Peyer's patch (tissue), 4 donors: ENCODE results near the gene NFIB. TPM values are rescaled to one million over a fixed set of nuclear protein-coding genes. Genes with fewer than 3 reads are reported as not detected.

ENCODE experiments used
- DNase-seq, 3 donors: peaks; one replicate each; pipeline ENCODE4 v3.0.0-alpha.2; 2017 to 2019
- H3K27ac ChIP-seq, 4 donors: fragments of 200-600 bp; sonication (generic); one replicate each; pipeline ENCODE4 v1.5.1; 2016 to 2019
- H3K27me3 ChIP-seq, 2 donors: fragments of 200-600 bp; sonication (generic); one replicate each; pipeline ENCODE4 v1.5.1; 2019
- H3K36me3 ChIP-seq, 3 donors: fragments of 200-600 bp; sonication (generic); one replicate each; pipeline ENCODE4 v1.5.1; 2016 to 2019
- H3K4me1 ChIP-seq, 4 donors: fragments of 200-600 bp; sonication (generic); one replicate each; pipeline ENCODE4 v1.5.1; 2016 to 2019
- H3K4me3 ChIP-seq, 4 donors: fragments of 200-600 bp; sonication (generic); 1 replicate in 3 of 4; 2 replicates in 1 of 4; pipeline ENCODE4 v1.5.1; 2016 to 2019; ENCODE audit warnings: mild to moderate bottlenecking in 1 of 4
- H3K9me3 ChIP-seq, 4 donors: fragments of 200-600 bp; sonication (generic); one replicate each; pipeline ENCODE4 v1.5.1; 2016 to 2019; ENCODE audit warnings: mild to moderate bottlenecking in 1 of 4
- POLR2A ChIP-seq, 2 donors: fragments of 450-650 bp; IDR thresholded peaks; one replicate each; pipeline ENCODE4 v1.5.1; 2017; ENCODE audit warnings: antibody characterized with exemption in 2 of 2, mild to moderate bottlenecking in 2 of 2, moderate library complexity in 2 of 2
- total RNA-seq, 4 donors: library from RNA; depleted of rRNA; stranded (reverse); fragments of >200 nt; gene quantifications; one replicate each; pipeline ENCODE4 v1.1.0, GENCODE V29; 2016
- TF ChIP-seq, protein P1 (sequence below), 6 experiments: fragments of 450-650 bp in 4 of 6; fragments of 200-600 bp in 2 of 6; sonication (generic) in 1 of 6; IDR thresholded peaks; one replicate each; pipeline ENCODE4 v1.5.1; 2017 to 2019; ENCODE audit warnings: antibody characterized with exemption in 6 of 6, mild to moderate bottlenecking in 3 of 6, moderate library complexity in 1 of 6

NFIB gene
- total RNA-seq: 100 to 1,000 TPM in 3 of 4 donors, 10 to 100 TPM in 1; 89.7 to 229 (median 159) TPM

- Histone ChIP-seq H3K36me3 (no peaks in the 10 kb centered on the region), H3K27ac (peak within 1 kb of the TSS; percentile 70 to 98 (median 90)), H3K4me1 (peaks cover 0 to 6% (median 0%) of the 10 kb centered on the region in 4 donors), H3K27me3 (no peaks in the 10 kb centered on the region), H3K4me3 (peak within 1 kb of the TSS; percentile 43 to 90 (median 70)), H3K9me3 (no peaks in the 10 kb centered on the region)
- TF ChIP-seq, protein P1, sequence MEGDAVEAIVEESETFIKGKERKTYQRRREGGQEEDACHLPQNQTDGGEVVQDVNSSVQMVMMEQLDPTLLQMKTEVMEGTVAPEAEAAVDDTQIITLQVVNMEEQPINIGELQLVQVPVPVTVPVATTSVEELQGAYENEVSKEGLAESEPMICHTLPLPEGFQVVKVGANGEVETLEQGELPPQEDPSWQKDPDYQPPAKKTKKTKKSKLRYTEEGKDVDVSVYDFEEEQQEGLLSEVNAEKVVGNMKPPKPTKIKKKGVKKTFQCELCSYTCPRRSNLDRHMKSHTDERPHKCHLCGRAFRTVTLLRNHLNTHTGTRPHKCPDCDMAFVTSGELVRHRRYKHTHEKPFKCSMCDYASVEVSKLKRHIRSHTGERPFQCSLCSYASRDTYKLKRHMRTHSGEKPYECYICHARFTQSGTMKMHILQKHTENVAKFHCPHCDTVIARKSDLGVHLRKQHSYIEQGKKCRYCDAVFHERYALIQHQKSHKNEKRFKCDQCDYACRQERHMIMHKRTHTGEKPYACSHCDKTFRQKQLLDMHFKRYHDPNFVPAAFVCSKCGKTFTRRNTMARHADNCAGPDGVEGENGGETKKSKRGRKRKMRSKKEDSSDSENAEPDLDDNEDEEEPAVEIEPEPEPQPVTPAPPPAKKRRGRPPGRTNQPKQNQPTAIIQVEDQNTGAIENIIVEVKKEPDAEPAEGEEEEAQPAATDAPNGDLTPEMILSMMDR (IDR thresholded peaks at IDR 0.05): no peak
- TF ChIP-seq POLR2A (IDR thresholded peaks at IDR 0.05): no peak
- peak in 2 of 3 donors; percentile 59 to 68 for DNase-seq
Observed at GRCh38 chr9:14313951-14314423, at the start of gene NFIB. NFIB (minus strand) TSS chr9:14314141; CDS start chr9:14313511, 630 bp downstream.

- no peaks in the 10 kb centered on the region for H3K27me3 ChIP-seq
- H3K4me1 ChIP-seq: no peaks in the 10 kb centered on the region
- H3K27ac ChIP-seq: no peak overlapping the region
- no peaks in the 10 kb centered on the region for H3K36me3 ChIP-seq
- TF ChIP-seq, protein P1 (IDR thresholded peaks at IDR 0.05): no peak
- no peak for TF ChIP-seq POLR2A (IDR thresholded peaks at IDR 0.05)
- no peaks in the 10 kb centered on the region for H3K9me3 ChIP-seq
- H3K4me3 ChIP-seq: no peak overlapping the region
- DNase-seq: no peak
Observed at GRCh38 chr9:14362175-14362574, 48.2 kb upstream of the NFIB start.

DNA sequence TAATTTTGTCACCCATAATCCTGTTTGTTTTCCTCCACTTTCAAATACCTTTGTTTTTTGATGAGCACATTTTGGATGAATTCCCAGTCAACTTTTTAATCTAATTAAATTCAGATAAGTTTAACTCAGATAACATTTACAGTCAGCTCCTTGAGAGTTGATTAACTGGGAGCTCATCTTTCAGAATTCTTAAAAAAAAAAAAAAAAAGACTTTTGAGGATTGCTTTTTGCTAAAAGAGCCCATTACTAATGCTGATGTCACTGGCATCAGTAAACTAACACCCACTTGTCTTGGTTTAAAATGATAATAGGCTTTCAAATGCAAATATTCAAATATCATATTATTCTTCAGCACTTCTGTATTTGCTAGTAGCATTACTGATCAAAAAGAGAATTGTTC, 47.1 kb upstream of the NFIB start:
- no peaks in the 10 kb centered on the region for H3K27me3 ChIP-seq
- DNase-seq: no peak
- no peak overlapping the region for H3K27ac ChIP-seq
- H3K9me3 ChIP-seq: no peaks in the 10 kb centered on the region
- no peak for TF ChIP-seq POLR2A (IDR thresholded peaks at IDR 0.05)
- TF ChIP-seq, protein P1 (IDR thresholded peaks at IDR 0.05): no peak
- no peak overlapping the region for H3K4me3 ChIP-seq
- H3K4me1 ChIP-seq: no peaks in the 10 kb centered on the region
- no peaks in the 10 kb centered on the region for H3K36me3 ChIP-seq

DNA sequence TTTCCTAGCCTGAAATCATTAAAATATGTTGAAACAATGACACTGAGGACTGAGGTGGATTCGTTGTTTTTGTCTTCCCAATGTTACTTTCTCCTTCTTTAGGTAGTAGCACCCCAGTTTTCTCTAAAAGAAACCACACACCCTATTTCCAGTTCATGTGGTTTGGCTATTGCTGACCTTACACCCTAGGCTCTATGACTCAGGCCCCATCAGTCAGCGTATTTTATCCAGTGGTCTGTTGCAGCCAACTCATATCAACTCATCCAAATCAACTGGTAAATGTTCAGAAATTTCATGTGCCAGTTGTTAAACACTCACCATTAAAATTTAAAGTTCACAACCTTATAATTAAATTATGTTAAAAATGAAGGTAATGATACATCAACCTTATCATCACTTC, 44.6 kb upstream of the NFIB start:
- H3K36me3 ChIP-seq: no peaks in the 10 kb centered on the region
- no peak overlapping the region for H3K27ac ChIP-seq
- H3K9me3 ChIP-seq: no peaks in the 10 kb centered on the region
- no peak overlapping the region for H3K4me3 ChIP-seq
- TF ChIP-seq POLR2A (IDR thresholded peaks at IDR 0.05): no peak
- no peaks in the 10 kb centered on the region for H3K27me3 ChIP-seq
- H3K4me1 ChIP-seq: no peaks in the 10 kb centered on the region
- no peak for DNase-seq

DNA sequence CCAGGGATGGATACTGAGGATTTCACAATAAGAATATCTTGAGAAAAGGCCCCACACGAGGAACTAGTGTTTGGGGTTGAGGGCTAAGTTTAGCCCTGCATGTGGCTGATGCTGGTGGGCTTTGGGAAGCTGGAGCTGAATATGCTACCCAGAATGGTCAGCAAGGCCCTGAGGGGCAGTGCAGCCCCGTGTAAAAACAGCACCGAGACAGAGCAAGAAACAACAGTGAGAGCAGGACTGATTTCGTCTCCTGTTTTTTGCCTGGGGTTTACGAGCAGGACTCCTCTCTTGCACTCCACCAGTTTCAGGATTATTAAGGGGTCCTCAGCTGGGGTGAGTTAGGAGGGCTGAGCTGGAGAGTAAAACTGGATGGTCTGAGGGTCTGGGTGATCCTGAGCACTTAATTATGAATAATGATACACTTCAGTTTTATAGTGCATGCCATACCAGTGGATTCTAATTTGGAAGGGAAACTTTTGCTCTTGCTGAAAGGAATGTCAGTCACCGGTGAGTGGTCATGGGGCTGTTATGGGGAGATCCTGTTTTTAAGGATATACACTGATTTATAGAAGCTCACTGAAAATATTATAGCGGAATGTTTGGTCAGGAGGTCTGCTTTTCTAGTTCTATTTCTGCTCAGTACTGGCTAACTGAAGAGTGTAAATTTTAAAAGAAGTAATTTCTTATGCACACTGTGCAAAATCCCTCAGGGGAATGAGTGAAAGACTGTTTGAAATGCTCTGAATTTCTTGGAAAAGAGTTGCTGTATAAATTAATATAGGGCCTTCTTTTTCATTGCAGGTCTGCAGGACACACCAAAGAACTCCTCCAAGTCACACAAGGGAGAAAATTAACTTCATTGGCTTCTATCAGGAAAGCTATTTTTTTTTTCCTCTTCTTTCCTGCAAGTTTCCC, 42.7 kb upstream of the NFIB start:
- no peaks in the 10 kb centered on the region for H3K27me3 ChIP-seq
- no peaks in the 10 kb centered on the region for H3K9me3 ChIP-seq
- H3K4me1 ChIP-seq: no peaks in the 10 kb centered on the region
- TF ChIP-seq, protein P1 (IDR thresholded peaks at IDR 0.05): no peak
- no peak for TF ChIP-seq POLR2A (IDR thresholded peaks at IDR 0.05)
- H3K4me3 ChIP-seq: no peak overlapping the region
- no peak for DNase-seq
- no peaks in the 10 kb centered on the region for H3K36me3 ChIP-seq
- no peak overlapping the region for H3K27ac ChIP-seq

DNA sequence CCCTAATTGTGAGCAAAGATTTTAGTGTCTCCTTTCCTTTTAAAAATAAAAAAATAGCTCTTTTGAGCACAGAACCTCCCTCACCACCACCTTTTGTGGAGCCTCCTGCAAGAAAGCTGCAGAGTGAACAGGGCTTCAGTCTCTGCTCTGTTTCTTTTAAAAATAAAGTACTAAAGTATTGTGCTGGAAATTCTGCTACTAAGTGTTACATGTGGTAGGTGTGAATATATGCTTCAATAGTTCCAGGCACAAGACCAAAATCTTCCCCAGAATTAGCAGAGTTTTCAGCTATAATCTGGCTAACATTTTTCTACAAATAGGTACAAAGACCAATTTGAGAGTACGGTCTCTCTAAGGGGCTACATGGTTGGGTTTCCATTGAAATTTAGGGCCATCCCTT, 40.3 kb upstream of the NFIB start:
- H3K4me3 ChIP-seq: no peak overlapping the region
- TF ChIP-seq, protein P1 (IDR thresholded peaks at IDR 0.05): no peak
- no peak for TF ChIP-seq POLR2A (IDR thresholded peaks at IDR 0.05)
- H3K36me3 ChIP-seq: no peaks in the 10 kb centered on the region
- H3K9me3 ChIP-seq: no peaks in the 10 kb centered on the region
- no peak for DNase-seq
- H3K4me1 ChIP-seq: peaks cover 0 to 8% (median 0%) of the 10 kb centered on the region in 4 donors
- H3K27me3 ChIP-seq: peaks cover 0 to 12% of the 10 kb centered on the region in 2 donors
- no peak overlapping the region for H3K27ac ChIP-seq
